Parathyroid adenoma (tissue), 2 donors: ENCODE measurements around the gene SECISBP2.
"Not testable (repeated sequence)": the region's sequence is repeated elsewhere in the genome, so short reads cannot be mapped to it uniquely, and the experiment has no call there.

ENCODE experiments used
- H2AFZ ChIP-seq: fragments of 300-600 bp; sonication (generic); one replicate; pipeline ENCODE4 v1.7.0; 2017; ENCODE audit warnings: antibody characterized with exemption, mild to moderate bottlenecking
- H3K27ac ChIP-seq: fragments of 300-600 bp; sonication (generic); one replicate; pipeline ENCODE4 v1.7.0; 2017
- H3K27me3 ChIP-seq: fragments of 300-600 bp; sonication (generic); one replicate; pipeline ENCODE4 v1.7.0; 2017; ENCODE audit warnings: low read length; ENCODE audit not compliant: control insufficient read depth, insufficient read depth
- H3K36me3 ChIP-seq: fragments of 300-600 bp; sonication (generic); one replicate; pipeline ENCODE4 v1.7.0; 2017; ENCODE audit warnings: low read length; ENCODE audit not compliant: control insufficient read depth, insufficient read depth
- H3K4me1 ChIP-seq: fragments of 300-600 bp; sonication (generic); one replicate; pipeline ENCODE4 v1.7.0; 2017; ENCODE audit warnings: control low read depth
- H3K4me2 ChIP-seq: fragments of 300-600 bp; sonication (generic); one replicate; pipeline ENCODE4 v1.7.0; 2017; ENCODE audit warnings: low read length
- H3K4me3 ChIP-seq: fragments of 300-600 bp; sonication (generic); one replicate; pipeline ENCODE4 v1.7.0; 2017; ENCODE audit warnings: low read depth, low read length
- H3K79me2 ChIP-seq: fragments of 300-600 bp; sonication (generic); one replicate; pipeline ENCODE4 v1.7.0; 2017; ENCODE audit warnings: control low read depth
- H3K9ac ChIP-seq: fragments of 300-600 bp; sonication (generic); one replicate; pipeline ENCODE4 v1.7.0; 2017; ENCODE audit warnings: mild to moderate bottlenecking
- H3K9me3 ChIP-seq: fragments of 300-600 bp; sonication (generic); one replicate; pipeline ENCODE4 v1.7.0; 2017; ENCODE audit warnings: low read length; ENCODE audit not compliant: control insufficient read depth
- CTCF ChIP-seq: fragments of 300-600 bp; sonication (generic); IDR thresholded peaks from one replicate; pipeline ENCODE4 v1.7.0; 2017; ENCODE audit warnings: antibody characterized with exemption, mild to moderate bottlenecking
- donor health status: primary hyperparathyroidism.

Gene SECISBP2

GRCh38 chr9:89284076-89284475 is 34.2 kb upstream of the SECISBP2 start:
- no peaks in the 10 kb centered on the region for H3K27me3 ChIP-seq
- no peaks in the 10 kb centered on the region for H3K79me2 ChIP-seq
- no peak overlapping the region for H3K4me3 ChIP-seq
- H3K4me2 ChIP-seq: no peak overlapping the region
- H2AFZ ChIP-seq: no peak overlapping the region
- H3K9me3 ChIP-seq: no peaks in the 10 kb centered on the region
- no peaks in the 10 kb centered on the region for H3K36me3 ChIP-seq
- no peak overlapping the region for H3K27ac ChIP-seq
- peaks cover 10% of the 10 kb centered on the region for H3K4me1 ChIP-seq
- H3K9ac ChIP-seq: no peak overlapping the region
- TF ChIP-seq CTCF: no peak

- Histone ChIP-seq H3K36me3 (no peaks in the 10 kb centered on the region), H3K4me3 (no peak overlapping the region), H3K79me2 (no peaks in the 10 kb centered on the region), H3K9ac (no peak overlapping the region), H3K4me1 (no peaks in the 10 kb centered on the region), H3K9me3 (no peaks in the 10 kb centered on the region), H3K27ac (no peak overlapping the region), H2AFZ (no peak overlapping the region), H3K4me2 (no peak overlapping the region), H3K27me3 (no peaks in the 10 kb centered on the region)
- TF ChIP-seq CTCF: no peak
These were observed 26.6 kb upstream of the SECISBP2 start for GRCh38 chr9:89291741-89292140.

GRCh38 chr9:89293014-89293413 is 25.3 kb upstream of the SECISBP2 start:
- Histone ChIP-seq H3K27me3 (no peaks in the 10 kb centered on the region), H3K36me3 (no peaks in the 10 kb centered on the region), H3K9ac (no peak overlapping the region), H3K79me2 (no peaks in the 10 kb centered on the region), H3K4me1 (no peaks in the 10 kb centered on the region), H3K4me2 (no peak overlapping the region), H3K27ac (no peak overlapping the region), H3K4me3 (no peak overlapping the region), H3K9me3 (no peaks in the 10 kb centered on the region), H2AFZ (no peak overlapping the region)
- TF ChIP-seq CTCF: no peak

GRCh38 chr9:89295400-89295799 is 22.9 kb upstream of the SECISBP2 start:
- H3K27ac ChIP-seq: no peak overlapping the region

GRCh38 chr9:89301996-89302395 is 16.3 kb upstream of the SECISBP2 start:
- not testable (repeated sequence) for H3K79me2 ChIP-seq, H3K4me2 ChIP-seq

More at GRCh38 chr9:89295400-89295799, 22.9 kb upstream of the SECISBP2 start:
- H2AFZ ChIP-seq: no peak overlapping the region
- H3K9ac ChIP-seq: no peak overlapping the region
- no peak for TF ChIP-seq CTCF
- no peak overlapping the region for H3K4me3 ChIP-seq
- no peaks in the 10 kb centered on the region for H3K4me1 ChIP-seq
- no peaks in the 10 kb centered on the region for H3K9me3 ChIP-seq
- no peaks in the 10 kb centered on the region for H3K27me3 ChIP-seq
- no peaks in the 10 kb centered on the region for H3K36me3 ChIP-seq
- H3K4me2 ChIP-seq: no peak overlapping the region
- no peaks in the 10 kb centered on the region for H3K79me2 ChIP-seq

More at GRCh38 chr9:89301996-89302395, 16.3 kb upstream of the SECISBP2 start:
- not testable (repeated sequence) for H3K27ac ChIP-seq, H3K9ac ChIP-seq, H3K36me3 ChIP-seq, H3K4me1 ChIP-seq, H3K27me3 ChIP-seq, H3K9me3 ChIP-seq, H2AFZ ChIP-seq, H3K4me3 ChIP-seq
